GM19099 (cell line): ENCODE data around the gene CEP112.

Experiments used
- POLR2A ChIP-seq: IDR thresholded peaks from 3 replicates; pipeline ENCODE4 v1.6.1; 2011; ENCODE audit warnings: low read depth; ENCODE audit not compliant: insufficient read length; ENCODE audit errors: extremely low read depth

Gene CEP112

DNA sequence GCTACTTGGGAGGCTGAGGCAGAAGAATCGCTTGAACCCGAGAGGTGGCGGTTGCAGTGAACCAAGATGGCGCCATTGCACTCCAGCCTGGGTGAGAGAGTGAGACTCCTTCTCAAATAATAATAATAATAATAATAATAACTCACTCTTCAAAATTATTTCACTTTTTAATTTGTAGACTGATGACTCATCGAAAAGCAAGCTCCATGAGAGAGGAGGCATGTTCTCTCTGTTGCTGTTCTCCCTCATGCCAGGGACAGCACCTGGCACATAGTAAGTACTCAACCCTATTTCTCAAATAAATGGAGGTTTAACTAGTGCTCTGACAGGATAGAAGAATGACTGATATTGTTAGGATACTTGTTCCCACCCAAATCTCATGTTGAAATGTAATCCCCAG is 265.3 kb downstream of the CEP112 start:
- no peak for TF ChIP-seq POLR2A

DNA sequence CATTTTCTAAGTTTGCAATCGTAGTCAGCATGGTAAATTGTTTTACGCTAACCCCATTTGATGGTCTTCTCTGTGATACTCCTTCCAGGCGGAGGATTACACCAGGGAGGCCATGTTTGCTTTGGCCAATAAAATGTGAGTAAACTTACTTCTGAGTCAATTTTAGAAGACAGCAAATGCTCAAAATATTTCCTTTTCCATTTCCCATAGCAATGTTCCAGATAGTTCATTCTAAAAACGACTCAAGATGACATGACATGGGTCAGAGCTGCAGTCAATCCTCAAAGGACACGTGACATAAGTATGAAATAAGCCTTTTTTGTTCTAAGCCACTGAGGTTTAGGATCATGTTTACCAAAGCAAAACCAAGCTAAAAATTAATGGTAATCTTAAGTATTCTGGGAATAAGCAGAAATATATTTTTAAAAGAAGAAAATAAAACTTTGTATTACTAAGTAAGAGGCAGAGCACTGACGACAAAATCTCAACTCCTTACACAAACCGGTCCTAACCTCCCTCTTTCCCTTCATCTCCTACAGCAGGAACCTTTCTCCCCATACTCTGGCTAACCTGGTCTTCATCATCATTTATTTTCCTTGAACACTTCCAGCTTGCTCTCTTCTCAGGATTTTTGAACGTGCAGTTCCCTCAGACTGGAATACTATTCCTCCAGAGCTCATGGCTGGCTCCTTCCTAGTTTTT is 266.2 kb downstream of the CEP112 start:
- no peak for TF ChIP-seq POLR2A

DNA sequence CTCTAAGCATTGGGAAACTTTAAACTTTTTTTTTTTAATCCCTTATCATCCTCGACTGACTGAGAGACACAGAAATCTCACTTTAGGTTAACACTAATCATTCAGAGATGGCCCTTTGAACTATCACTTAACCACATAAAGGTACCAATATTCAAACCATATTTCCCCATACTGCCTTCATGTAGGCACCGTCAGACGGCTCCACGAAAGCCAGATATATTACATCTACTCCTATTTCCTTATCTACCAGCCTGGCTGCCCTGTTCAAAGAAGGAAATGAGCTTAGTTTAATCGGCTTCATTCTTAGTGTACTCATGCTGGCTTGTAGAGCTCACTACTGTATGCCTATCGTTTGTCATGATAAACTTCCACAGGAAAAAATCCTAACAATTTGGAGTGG is 270.9 kb downstream of the CEP112 start:
- no peak for TF ChIP-seq POLR2A

DNA sequence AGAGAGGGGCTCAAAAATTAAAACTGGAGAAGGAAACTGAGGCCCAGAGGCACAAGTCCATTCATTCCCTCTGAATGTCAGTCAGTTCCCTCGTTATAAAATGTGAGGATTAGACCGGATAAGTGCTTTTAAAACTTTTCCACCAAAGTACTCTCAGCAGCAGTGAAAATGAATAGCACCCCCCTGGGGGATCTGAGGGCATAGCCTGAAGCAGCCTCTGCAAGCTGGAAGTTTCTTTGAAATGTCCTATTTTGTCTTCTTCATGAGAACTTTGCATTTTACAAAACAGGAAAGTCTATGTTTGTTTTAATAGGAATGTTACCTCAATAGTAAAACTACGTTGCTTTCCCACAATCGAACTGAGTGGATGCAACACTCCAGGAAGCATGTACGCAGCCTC is 273.0 kb downstream of the CEP112 start:
- no peak for TF ChIP-seq POLR2A

DNA sequence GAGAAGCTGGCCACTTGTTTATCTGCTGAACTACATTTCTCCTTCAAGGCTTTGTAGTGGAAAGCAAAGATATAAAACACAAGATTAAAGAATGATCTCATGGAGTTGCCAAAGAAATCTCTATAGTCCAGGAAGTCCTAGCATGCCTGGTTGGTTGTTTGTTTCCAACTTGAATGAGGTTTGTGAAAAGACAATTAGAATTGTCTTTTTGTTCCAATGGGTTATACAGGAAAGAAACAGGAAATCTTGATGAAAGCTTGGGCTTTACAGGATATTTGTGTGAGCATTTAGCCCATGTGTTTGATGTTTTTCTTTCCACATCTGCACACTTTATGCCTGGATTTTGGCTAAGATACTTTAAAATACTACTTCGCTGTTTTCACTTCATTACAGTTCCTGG is 273.4 kb downstream of the CEP112 start:
- TF ChIP-seq POLR2A, result no peak

DNA sequence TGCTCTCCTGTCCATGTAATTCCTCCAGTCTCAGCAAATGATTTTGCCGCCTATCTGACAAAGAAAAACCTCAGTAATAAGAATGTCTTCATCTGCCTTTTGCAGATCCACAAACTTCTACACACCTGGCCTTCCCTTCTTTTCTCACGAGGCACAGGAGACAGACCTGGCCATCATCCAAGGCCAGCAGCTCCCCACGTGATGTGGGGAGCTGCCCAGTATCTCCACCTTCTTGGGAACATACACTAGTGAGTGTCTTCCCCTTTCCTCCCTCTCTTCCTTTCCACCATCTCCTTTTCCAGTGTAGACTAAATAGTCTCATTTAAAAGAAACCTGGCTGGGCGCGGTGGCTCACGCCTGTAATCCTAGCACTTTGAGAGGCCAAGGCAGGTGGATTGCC is 274.4 kb downstream of the CEP112 start:
- TF ChIP-seq POLR2A, result no peak

DNA sequence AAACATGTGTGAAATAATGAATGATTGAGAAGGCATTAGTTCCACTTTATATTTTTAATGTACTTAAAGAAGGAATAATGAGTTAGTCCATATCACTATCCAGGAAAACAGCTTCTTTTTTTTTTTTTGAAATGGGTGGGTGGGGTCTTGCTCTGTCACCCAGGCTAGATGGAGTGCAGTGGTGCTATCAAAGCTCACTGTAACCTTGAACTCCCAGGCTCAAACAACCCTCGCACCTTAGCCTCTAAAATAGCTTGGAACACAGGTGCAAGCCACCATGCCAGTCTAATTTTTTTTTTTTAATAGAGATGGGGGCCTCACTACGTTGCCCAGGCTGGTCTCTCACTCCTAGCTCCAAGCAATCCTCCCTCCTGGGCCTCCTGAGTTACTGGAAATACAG is 275.5 kb downstream of the CEP112 start:
- TF ChIP-seq POLR2A, result no peak

DNA sequence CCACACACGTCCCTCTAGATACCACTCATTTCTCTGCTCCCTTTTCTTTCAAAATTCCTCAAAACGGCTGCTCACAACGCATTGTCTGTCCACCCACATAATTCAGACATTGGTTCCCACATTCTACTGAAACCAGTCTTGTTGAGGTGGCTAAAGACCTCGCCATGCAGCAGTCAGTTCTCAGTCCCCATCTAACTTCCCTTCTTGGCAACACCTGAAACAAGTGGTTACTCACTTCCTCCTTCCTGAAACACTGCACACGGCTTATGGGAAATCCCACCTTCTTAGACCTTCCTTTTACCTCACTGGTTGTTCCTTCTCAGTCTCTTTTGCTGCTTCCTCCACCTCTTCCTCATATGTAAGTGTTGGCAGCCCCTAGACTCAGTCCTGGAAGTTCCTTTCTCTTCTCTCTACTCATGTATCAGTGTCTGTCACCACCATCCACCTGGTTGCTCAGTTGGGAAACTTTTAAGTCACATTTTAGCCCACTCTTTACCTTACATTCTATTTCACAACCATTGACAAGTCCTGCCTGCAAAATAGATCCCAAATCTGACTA is 277.1 kb downstream of the CEP112 start:
- no peak for TF ChIP-seq POLR2A

DNA sequence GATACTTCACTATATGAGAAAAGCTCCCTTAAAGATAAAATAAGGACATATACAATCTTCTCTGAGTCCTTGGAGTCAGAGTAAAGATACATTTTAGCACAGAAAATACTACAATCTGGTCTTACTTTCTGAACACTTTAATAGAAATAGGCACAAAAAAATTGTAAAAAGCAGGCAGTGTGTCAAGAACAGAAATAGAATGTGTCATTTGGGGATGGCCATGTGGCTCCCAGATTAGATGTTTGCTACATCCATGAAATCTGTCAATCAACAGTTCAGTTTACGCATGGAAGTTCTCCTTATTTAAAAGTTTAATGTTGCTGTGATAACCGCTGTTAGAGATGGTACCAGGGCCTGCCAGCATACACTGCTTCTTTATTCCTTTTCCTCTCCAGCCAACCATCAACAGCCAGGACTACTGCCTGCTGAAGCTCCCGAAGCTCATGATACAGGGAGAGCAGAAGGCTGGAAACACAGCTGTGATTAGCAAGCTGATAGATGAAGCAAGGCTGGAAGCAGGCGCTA is 278.5 kb downstream of the CEP112 start:
- no peak for TF ChIP-seq POLR2A

DNA sequence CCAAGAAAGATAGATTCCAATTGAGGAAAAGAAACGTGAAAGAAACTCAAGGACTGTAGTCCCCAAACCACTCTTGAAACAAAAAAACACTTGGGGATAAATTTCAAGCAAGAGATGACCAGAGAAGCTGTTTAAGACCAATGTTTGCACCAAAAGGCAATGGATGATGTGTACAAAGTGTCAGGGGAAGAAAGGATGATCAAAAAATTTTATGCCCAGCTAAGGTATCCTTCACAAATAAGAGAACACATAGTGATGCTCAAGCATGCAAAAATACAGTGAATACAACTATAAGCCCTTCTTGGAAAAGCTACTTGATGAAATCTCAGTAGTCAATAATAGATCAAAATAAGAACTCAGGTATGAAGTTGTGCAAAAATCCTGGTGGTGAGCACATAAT is 281.1 kb downstream of the CEP112 start:
- TF ChIP-seq POLR2A, result no peak

DNA sequence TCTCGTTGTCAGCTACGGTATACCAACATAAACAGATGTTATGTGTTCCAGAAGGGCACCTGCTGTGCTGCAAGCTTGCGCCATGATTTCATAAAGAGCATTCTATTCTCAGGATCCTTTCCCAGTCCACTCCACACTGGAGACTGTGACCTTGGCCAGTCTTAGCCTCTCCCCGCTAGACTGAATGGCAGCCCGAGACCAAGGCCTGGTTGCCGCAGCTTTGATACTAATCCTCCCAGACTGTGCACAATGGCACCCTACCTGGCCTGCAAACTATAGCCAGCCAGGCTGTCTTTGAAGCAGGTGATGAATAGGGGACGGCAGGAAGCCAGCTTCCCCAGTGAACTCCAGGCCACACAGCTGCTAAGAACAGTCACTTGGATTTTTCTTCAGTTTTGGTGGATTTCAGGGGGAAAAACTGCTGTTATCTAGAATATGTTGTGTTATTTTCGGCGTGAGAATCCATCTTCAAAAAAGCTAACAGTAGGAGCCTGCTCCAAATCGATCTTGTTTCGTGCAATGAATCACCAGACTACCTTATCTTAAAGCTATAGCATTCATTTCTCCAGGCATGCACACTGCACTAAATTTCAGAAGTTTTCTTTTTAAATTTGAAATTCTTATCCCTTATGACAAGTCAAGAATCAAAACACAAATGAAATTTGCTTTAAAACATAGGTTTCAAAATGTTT is 289.0 kb downstream of the CEP112 start:
- no peak for TF ChIP-seq POLR2A

DNA sequence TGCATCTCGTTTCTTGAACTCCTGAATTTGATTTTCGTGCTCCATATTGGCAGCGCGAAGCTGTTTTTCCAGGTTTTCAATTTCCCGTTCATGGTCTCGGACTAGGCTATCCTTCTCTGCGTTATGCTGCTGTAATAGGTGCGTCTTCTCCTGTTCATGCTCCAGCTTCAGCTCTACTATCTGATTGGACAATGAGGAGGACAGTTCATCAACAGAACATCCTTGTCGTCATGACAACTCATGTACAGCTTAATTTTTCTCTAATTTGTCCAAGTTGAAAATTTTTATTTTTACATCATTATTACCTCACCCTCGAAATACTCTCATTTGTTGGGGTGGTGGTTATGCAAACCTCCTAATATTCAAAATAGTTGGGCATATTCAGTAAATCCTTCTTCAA is 289.8 kb downstream of the CEP112 start:
- no peak for TF ChIP-seq POLR2A

DNA sequence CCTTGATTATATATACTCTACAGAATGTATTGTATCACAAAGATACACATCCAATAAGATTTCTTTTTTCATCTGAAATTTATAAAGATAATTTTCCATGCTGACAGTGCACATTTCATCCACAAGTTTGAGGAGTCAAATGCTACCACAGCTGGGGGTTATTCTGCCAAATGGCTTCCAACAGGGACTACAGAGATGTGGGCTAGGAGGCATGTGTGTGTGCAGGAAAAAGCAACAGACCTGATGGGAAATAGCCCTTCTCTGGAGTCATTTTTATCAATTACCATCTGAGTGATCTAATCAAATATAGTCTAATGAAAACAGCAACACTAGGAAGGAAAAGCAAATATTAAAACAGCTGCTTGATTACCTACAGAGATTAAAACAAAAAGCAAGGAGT is 290.5 kb downstream of the CEP112 start:
- no peak for TF ChIP-seq POLR2A

DNA sequence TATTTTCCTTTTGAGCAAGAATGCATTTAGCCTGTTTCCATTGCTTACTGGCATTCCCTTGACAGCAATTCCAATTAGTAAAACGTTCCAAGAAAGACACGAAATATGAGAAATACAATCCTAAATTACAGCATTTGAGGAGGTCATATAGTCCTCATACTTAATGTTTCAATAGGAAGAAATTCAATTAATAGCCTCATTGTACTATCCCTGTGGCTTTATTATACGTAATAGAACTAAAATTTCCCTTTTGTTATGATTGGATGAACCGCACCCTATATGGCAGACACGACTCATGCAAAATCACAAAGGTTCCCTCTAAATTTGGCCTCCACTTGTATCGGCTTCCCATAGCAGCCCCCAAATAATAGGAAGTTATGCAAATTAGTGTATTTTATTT is 291.7 kb downstream of the CEP112 start:
- no peak for TF ChIP-seq POLR2A

DNA sequence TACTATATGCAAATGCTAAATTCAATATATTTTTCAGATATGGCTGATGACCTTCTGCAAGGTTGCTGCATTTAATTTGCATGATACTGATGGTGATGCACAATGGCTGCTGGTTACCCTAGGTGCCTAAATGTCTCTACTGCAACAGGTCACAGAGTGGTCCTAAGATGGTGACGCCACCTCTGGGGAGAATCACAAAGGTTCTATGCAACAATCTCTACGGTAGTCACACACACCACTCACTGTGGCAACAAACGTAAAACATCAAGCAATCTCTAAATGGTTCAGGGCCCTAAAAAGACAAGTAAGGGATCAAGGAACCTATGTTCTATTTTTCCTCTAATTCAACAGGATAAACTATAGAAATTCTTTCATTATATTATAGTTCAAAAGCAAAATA is 293.3 kb downstream of the CEP112 start:
- no peak for TF ChIP-seq POLR2A

DNA sequence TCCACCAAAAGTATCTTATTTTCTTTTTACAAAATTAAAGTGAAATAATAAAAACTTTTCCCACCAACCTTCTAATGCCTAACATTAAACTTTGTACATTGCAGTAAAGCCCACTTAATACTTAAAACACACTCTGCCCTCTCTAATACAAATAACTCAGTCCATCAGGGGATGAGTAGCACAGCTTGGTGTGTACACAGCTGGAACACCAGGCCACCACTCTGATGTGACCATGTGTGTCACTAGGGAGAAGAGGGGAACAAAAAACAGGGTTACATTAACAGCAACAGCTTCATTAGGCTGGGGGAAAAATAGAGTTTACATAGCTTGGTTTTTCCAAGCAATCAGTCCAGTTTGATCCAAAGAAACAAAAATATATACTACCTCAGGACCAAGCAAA is 295.0 kb downstream of the CEP112 start:
- TF ChIP-seq POLR2A, result no peak
